GM19240 (cell line): ENCODE measurements around the gene CDCP1.
"Not testable (repeated sequence)": the region's sequence is repeated elsewhere in the genome, so short reads cannot be mapped to it uniquely, and the experiment has no call there.

Source experiments
- DNase-seq: peaks from one replicate; pipeline ENCODE4 v3.0.0; 2011; ENCODE audit warnings: low spot score; ENCODE audit not compliant: insufficient read length

CDCP1 gene

GRCh38 chr3:45084820-45085816 is 61.1 kb downstream of the CDCP1 start:
- no peak for DNase-seq

GRCh38 chr3:45084361-45084760 is 61.8 kb downstream of the CDCP1 start:
- no peak for DNase-seq

- DNase-seq, result no peak
Observed at GRCh38 chr3:45083023-45083422, 63.2 kb downstream of the CDCP1 start.

- no peak for DNase-seq
Observed at GRCh38 chr3:45082142-45082538, 64.0 kb downstream of the CDCP1 start.

- no peak for DNase-seq
Observed at GRCh38 chr3:45081506-45082141, 64.6 kb downstream of the CDCP1 start.

GRCh38 chr3:45080824-45081223 is 65.4 kb downstream of the CDCP1 start:
- DNase-seq, result no peak

- no peak for DNase-seq
Observed at GRCh38 chr3:45079715-45080114, 66.5 kb downstream of the CDCP1 start.

GRCh38 chr3:45078910-45079522 is 67.2 kb downstream of the CDCP1 start:
- DNase-seq, result no peak

- not testable (repeated sequence) for DNase-seq
Observed at GRCh38 chr3:45078256-45078655, 67.9 kb downstream of the CDCP1 start.

GRCh38 chr3:45075821-45076625 is 70.2 kb downstream of the CDCP1 start:
- no peak for DNase-seq

GRCh38 chr3:45071075-45071474 is 75.1 kb downstream of the CDCP1 start:
- no peak for DNase-seq

- DNase-seq, result no peak
Observed at GRCh38 chr3:45067941-45068340, 78.2 kb downstream of the CDCP1 start.

GRCh38 chr3:45067486-45067885 is 78.7 kb downstream of the CDCP1 start:
- no peak for DNase-seq

GRCh38 chr3:45066109-45066801 is 79.9 kb downstream of the CDCP1 start:
- DNase-seq, result no peak

GRCh38 chr3:45065373-45065720 is 80.8 kb downstream of the CDCP1 start:
- DNase-seq, result no peak

GRCh38 chr3:45064512-45065372 is 81.4 kb downstream of the CDCP1 start:
- DNase-seq, result no peak

GRCh38 chr3:45062697-45063070 is 83.5 kb downstream of the CDCP1 start:
- no peak for DNase-seq

GRCh38 chr3:45060165-45060892 is 85.8 kb downstream of the CDCP1 start:
- DNase-seq, result no peak

- DNase-seq, result no peak
Observed at GRCh38 chr3:45059132-45059531, 87.0 kb downstream of the CDCP1 start.
